Stimulated activated CD8-positive, alpha-beta memory T cell treated with anti-CD3 and anti-CD28 coated beads, Interleukin-7, amount 100 ng/mL, for 1 hour (primary cell): ENCODE measurements around the gene DHX16.

Experiments used
- DNase-seq, 2 donors: peaks; one replicate each; pipeline ENCODE4 v3.0.0-alpha.2; 2020; ENCODE audit warnings: low read depth in 2 of 2

The DHX16 gene

DNA sequence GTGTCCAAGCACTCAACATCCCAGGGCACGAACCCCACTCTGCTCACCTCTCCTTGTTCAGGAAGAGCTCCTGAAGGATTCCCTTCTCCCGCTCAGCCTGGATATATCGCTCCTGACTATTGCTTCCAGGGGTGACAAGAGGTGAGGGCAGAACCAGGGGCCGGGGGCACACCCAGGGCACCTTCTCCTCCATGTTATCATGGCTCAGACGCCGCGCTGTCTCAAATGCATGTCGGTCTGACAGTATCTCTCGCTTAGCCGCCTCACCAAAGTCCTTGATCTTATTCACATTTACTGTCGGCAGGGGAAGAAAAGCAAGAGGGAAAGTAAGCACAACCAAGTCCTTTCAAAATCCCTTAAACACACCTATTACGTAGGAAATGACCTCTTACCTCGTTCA lies 68.8 kb downstream of the DHX16 start:
- no peak for DNase-seq
